ENCODE results near the gene FDX2. TPM values are rescaled to one million over a fixed set of nuclear protein-coding genes. Genes with fewer than 3 reads are reported as not detected.

FDX2 gene
- total and polyA plus RNA-seq, 2 experiments from 2014 or later, result 28.7 to 35.0 TPM

GRCh38 chr19:10299545-10300458 lies 16.0 kb downstream of the FDX2 start:
- Histone ChIP-seq H3K79me2 (replicated peaks; ENCODE audit: insufficient read depth) (no peaks in the 10 kb centered on the region), H4K20me1 (replicated peaks; ENCODE audit: insufficient read depth) (no peaks in the 10 kb centered on the region), H3K9me2 (ENCODE audit: insufficient read depth) (no peaks in the 10 kb centered on the region), H2AFZ (no peak overlapping the region), H3K27ac (ENCODE audit: low read depth) (no peak overlapping the region), H3K27me3 (ENCODE audit: insufficient read depth) (peaks cover 33% of the 10 kb centered on the region), H3K4me3 (no peak overlapping the region), H3K4me1 (ENCODE audit: insufficient read depth) (no peaks in the 10 kb centered on the region), H3K4me2 (no peak overlapping the region), H3F3A (replicated peaks; ENCODE audit: low read depth) (0 out of 2 replicates have a peak, but pooled peaks cover 8% of the 10 kb centered on the region), H3K36me3 (ENCODE audit: insufficient read depth) (no peaks in the 10 kb centered on the region)
- Mint-ChIP-seq H3K27ac (no peak overlapping the region), H3K4me1 (peaks cover 7% of the 10 kb centered on the region; the same call in 1 of the 3 replicates), H3K9me3 (no peaks in the 10 kb centered on the region), H3K36me3 (ENCODE audit: low read depth) (no peaks in the 10 kb centered on the region), H3K27me3 (ENCODE audit: insufficient read depth, low read depth, poor library complexity) (peaks cover 39% of the 10 kb centered on the region), H3K4me3 (no peak overlapping the region)
- TF ChIP-seq NANOG (IDR thresholded peaks at IDR 0.05; ENCODE audit: borderline replicate concordance), result no peak
- no peak for TF ChIP-seq CTCF (conservative IDR thresholded peaks at IDR 0.05; ENCODE audit: low read depth in 2 of 2)
- TF ChIP-seq ETS1 (IDR thresholded peaks at IDR 0.05), result no peak
- TF ChIP-seq ZNF462 (CRISPR knock-in tag; IDR thresholded peaks at IDR 0.05), result no peak
- TF ChIP-seq ZNF331 (CRISPR knock-in tag; IDR thresholded peaks at IDR 0.05; ENCODE audit: low read depth), result no peak
- no peak for TF ChIP-seq CREB1 (CRISPR knock-in tag; IDR thresholded peaks at IDR 0.05; ENCODE audit: low read depth)
- no peak for TF ChIP-seq EZH2 (IDR thresholded peaks at IDR 0.05; ENCODE audit: low read depth, unreplicated experiment)
- no peak for TF ChIP-seq STAT1 (IDR thresholded peaks at IDR 0.05; ENCODE audit: unreplicated experiment)
- TF ChIP-seq JUNB (IDR thresholded peaks at IDR 0.05; ENCODE audit: unreplicated experiment), result no peak
- TF ChIP-seq POLR2AphosphoS5 (IDR thresholded peaks at IDR 0.05; ENCODE audit: low read depth), result no peak
- TF ChIP-seq REST (IDR thresholded peaks at IDR 0.05; ENCODE audit: unreplicated experiment), result no peak
- no peak for TF ChIP-seq EZH2phosphoT487 (IDR thresholded peaks at IDR 0.05; ENCODE audit: unreplicated experiment)
- no peak for TF ChIP-seq ZNF114 (CRISPR knock-in tag; IDR thresholded peaks at IDR 0.05)
- DNase-seq (ENCODE audit: low spot score) (no peak), ATAC-seq (no peak)
